HG02884 (cell line): ENCODE measurements around the gene COL19A1.
A peak's percentile ranks its signal among the peaks of the same experiment; 100 is the strongest.
"Not testable (repeated sequence)": the region's sequence is repeated elsewhere in the genome, so short reads cannot be mapped to it uniquely, and the experiment has no call there.

Source experiments
- ATAC-seq: cut with Tn5 transposase; IDR thresholded peaks from one replicate; pipeline ENCODE4 v1.9.1; 2021; ENCODE audit warnings: mild to moderate bottlenecking, moderate library complexity; ENCODE audit not compliant: unreplicated experiment

Gene COL19A1

DNA sequence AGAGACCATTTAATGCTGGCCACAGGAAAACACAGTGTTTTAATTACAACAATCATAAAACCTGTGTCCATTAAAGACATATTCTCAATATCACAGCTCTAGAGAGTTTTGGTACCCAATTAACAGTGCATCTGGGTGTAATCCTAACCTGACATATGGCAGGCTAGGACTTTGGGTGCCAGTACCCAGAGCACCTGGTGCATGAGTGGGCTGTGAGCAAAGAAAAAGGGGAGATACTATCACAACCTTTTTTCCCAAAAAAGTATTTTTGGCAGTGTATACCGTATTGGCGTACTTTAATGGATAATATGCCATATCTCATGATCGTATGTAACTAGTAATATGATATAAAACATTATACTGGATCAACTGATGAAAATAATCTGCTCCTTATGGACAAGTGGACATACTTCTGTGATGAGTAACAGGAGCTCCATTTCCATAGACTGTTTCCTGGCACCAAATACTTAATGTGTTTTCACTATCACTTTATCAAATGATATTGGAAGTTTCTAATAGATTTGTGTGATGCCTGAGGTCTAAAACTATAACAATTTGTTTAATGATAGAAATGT, 91.7 kb downstream of the COL19A1 start:
- ATAC-seq = no peak

DNA sequence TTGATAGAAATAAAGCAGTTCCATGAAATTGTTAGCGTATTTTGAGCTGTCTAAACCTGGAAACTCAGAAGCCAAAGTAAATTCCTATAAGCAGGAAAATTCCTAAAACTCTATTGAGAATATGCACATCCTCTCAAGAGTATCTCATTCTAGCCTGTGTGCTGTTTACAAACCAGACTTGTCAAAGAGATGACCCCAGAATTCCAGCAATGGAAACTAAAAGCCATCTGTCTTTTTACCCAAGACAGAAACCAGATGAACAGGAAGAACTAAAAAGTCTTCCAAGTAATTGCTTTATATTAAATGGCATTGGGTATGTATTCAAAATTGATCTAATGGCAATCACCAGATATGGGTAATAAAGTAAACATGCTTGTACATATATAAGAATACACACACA, 92.6 kb downstream of the COL19A1 start:
- no peak for ATAC-seq

DNA sequence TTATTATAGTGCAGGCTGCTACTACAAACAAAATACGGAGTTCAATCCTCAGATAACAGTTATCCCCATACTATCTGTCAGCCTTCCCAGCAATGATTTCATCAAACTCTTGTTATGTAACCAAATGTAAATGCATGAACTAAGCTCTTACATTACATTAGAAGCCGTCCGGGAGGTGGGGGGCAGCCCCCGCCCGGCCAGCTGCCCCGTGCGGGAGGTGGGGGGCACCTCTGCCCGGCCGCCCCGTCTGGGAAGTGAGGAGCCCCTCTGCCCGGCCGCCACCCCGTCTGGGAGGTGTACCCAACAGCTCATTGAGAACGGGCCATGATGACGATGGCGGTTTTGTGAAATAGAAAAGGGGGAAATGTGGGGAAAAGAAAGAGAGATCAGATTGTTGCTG, 99.6 kb downstream of the COL19A1 start:
- ATAC-seq = not testable (repeated sequence)

DNA sequence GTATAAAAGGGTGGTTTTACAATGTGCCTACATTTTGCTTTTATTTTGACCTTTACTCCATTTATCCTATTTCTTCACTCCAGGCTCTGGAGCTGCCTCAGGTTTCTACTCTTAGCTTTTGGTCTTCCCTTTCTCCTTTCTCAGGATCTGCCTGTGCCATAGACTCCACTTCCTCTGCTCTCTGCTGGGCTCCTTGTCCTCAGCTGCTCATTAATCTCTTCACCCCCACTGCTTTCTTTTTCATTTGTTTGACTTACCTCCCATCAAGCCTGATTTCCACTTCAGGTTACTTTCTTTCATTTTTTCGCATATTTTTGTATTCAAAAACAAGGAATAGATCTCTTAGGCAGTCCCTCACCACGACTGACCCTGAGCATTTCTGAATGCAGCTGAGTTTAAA, 106.8 kb downstream of the COL19A1 start:
- no peak for ATAC-seq

DNA sequence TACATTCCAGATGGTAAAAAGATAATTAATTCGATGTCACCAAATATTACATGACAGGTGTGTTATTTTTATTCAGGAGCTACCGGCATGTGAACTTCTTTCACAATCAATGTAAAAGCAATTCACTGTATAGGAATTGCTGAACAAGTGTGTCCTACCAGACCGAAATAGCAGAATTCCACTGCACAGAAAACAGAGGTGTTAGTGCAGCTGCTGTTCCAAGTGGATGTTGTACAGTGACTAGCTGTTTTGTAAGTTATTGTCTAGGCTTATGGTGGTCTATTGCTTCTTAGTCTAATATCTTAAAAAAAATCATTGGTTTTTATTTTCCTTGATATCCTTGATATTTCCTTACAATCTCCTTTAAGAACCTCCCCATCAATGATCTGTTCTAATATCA, 107.4 kb downstream of the COL19A1 start:
- ATAC-seq = no peak

DNA sequence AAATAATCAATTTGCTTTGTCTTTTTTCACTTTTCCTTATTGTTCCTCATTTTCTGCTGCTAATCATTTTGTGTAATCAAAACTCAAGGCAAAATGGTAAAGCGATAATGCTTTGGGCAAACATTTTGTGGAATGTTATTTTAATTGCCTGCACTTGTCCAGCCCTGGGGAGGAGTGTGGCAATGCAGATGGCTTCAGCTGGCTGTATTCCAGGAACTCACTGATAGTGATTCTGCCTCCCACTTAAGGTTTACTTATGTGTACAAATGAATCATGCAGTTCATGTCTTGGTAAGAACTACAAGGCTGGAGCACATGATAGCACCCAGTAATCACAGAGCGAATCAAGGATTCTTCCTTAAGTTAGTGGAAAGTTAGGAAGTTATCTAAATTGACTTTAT, 107.8 kb downstream of the COL19A1 start:
- no peak for ATAC-seq

DNA sequence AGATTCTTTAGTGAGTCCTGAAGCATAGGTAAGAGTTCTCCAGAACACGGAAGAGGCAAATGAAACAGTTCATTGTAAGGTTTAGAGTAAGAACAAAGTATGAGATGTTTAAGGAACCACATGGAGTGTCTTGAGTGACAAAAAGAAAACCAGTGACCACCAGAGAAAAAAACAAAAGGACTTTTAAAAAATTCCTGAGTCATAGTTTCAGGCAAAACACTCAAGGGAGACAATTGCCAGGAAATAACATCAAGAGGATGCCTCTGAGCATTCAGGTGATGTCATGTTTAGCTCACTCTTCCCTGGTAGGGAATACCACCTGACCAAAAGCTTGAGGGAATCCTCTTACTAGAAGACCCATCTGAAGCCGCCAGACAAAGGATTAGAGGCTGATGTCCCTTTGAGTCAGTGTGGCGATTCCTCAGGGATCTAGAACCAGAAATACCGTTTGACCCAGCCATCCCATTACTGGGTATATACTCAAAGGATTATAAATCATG, 110.3 kb downstream of the COL19A1 start:
- no peak for ATAC-seq

DNA sequence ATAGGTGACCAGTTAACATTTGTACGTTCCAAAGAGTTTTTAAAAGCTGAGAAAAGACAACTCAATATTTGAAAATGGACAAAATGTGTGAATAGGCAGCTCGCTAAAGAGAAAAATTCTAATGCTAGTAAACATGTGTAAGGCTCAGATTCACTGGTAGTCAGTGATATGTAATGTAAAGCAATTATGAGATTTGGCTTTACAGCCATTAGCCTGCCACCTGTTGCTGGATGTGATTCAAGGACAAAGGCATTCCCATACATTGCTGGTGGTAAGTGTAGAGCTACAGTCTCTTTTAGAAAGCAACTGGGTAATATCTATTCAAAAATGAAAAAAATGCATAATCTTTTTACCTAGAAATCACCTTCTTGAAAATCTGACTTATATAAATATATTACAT, 114.3 kb downstream of the COL19A1 start:
- ATAC-seq = no peak

DNA sequence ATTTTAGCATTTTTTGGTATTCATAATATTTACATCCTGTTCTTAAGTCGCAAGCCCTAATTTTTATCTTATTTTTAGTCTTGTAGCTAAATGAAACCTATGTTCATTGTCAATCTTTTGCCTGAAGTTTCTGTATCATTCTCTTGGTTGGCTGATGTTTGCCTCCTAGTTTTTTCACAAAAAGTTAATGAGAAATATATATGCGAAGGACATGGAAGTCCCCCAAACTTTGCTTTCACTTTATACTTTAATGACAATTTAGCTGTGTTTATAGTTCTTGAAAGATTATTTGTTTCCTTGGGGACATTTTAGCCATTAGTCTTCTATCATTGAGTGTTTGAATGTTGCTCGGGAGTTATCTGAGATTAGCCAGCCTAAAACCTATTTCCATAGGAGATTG, 118.2 kb downstream of the COL19A1 start:
- no peak for ATAC-seq

DNA sequence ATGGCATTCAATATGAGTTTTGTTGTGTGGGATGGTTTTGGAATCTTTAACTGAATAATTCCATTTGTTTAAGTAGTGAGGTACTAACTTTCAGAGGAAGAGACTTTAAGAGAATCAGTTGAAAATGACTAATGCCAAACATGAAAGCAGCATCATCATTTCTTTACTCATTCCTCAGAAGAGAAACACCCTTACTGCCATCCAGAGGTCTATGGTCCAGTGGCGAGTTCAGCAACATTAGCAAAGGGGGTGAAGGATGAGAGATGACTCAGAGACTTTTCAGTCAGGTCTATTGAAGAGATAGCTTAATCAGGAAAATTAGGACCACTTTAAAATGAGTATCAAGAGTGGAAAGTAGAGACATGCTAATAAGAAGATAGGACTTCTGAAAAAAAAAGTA, 118.8 kb downstream of the COL19A1 start:
- ATAC-seq = peak; percentile 47

DNA sequence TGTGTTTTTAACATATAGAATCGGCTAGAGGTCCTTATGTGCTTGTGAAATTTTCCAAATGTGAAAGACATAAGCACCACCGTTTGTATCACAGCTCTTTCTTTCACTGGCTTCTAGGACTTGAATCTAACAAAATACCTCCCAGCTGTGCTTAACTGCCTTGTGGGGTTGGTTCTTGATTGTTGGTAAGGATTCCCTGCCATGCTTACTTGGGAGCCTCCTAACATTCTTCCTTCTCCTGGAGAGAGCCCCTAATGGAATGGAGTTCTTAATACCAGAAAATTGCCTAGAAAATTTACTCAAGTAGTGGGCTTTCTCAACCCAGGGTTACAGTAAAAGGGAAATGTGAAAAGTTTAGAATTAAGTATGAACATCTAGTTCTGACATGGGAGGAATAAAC, 121.2 kb downstream of the COL19A1 start:
- no peak for ATAC-seq

DNA sequence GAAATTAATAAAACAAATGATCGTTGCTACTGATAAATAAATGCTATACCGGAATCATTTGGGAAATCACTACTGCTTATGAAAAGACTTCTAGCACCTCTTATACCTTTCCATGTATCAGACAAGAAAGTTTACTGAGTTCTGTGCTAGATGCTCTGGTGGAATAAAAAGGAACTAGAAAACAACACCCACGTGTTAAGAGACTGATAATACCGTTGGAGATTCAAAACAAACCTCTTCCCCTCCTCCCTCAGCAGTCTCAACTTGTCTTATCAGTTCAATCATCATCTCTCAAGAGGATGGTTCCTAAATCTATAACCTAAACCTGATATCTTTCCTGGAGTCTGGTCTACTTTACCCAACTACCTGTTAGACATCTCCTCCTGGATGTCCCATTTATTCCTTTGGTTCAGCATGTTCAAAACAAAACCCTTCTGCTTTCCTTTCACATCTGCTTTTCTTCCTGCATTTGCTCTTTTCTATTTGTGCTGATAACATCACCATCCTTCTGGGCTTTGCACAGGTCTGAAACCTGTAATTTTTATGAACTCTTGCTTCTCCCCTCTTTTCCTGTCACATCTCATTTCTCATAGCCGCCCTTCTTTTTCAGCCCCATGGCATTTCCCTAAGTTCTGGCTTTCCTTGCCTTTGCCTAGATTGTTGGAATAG, 122.2 kb downstream of the COL19A1 start:
- peak; percentile 76 for ATAC-seq

DNA sequence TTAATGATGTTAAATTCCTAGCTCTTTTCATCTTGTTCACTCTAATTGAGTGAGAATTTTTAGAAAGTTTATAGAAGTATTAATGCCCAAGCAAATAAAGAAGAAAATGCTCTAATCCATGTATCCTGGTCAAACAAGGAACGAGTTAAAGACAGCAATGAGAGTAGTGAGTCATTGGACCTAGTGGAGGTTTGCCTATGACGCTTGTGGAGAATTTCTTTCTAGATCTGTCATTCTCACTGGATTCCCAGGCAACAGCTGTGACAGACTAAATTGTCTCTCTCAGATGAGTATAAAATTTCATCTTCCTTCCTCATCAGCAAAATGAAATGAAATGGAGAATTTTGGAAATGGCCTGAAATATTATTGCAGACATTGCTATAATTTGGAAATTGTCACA, 127.9 kb downstream of the COL19A1 start:
- no peak for ATAC-seq

DNA sequence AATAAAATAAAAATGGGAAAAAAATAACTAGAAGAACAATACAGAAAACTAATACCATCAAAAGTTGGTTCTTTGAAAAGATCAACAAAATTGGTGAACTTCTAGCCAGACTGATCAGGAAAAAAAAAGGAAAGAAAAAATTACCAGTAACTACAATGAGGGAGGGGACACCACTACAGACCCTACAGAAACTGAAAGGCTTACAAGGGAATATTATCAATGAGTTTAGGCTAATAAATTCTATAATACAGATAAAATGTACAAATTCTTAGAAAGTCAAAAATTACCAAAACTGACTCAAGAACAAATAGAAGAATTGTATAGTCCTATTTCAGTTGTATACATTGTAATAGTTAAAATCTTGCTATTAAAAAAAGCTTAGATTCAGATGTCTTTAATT, 141.8 kb downstream of the COL19A1 start:
- no peak for ATAC-seq

DNA sequence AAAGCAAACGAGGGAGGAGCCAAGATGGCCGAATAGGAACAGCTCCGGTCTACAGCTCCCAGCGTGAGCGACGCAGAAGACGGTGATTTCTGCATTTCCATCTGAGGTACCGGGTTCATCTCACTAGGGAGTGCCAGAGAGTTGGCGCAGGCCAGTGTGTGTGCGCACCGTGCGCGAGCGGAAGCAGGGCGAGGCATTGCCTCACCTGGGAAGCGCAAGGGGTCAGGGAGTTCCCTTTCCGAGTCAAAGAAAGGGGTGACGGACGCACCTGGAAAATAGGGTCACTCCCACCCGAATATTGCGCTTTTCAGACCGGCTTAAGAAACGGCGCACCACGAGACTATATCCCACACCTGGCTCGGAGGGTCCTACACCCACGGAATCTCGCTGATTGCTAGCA, 144.0 kb downstream of the COL19A1 start:
- ATAC-seq = not testable (repeated sequence)

DNA sequence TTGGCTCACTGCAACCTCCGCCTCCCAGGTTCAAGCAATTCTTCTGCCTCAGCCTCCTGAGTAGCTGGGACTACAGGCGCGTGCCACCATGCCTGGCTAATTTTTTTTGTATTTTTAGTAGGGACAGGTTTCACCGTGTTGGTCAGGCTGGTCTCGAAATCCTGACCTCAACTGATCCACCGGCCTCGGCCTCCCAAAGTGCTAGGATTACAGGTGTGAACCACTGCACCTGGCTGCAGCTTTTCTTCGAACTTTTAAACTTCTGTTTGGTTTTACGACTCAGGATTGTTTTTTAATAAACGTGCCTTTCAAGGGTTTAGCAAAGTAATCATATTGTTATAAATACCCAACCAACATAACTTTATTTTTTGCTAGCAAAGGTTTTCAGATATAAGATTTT, 156.8 kb downstream of the COL19A1 start:
- not testable (repeated sequence) for ATAC-seq

DNA sequence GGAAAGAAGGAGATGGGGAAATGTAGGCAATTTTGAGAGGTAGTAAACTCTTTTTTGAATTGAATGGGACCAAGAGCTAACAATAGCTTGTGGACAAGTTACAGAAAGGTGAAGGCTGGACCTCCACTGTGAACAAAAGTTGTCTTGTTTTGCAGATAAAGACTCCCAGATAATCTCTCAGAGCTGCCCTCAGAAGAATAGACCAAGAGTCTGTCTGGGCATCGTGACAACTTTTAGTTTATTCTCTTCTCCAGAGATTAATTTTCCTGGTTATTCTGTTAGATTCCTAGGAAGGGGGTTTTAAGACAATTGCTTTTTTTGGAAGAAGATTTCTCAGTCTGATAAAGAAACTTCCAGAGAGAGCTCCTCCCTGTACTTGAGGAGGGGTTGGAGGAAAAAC, 161.9 kb downstream of the COL19A1 start:
- ATAC-seq = no peak

DNA sequence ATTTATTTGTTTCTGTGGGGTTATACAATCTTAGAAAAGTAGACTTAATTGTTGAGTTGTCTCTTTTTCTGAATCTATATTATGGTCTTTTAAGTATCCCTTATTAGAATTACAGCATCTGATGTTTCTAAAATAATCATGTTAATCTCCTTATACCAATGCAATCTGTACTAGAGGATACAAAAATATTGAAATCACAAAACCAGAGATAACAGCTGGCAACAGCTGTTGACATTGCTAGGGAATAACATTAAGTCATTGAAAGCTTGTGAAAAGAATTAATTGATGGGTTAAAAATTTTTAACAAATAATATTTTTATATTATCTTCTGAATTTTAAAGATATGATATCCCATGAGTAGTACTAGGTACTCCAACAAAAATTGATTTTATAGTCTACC, 162.6 kb downstream of the COL19A1 start:
- no peak for ATAC-seq

DNA sequence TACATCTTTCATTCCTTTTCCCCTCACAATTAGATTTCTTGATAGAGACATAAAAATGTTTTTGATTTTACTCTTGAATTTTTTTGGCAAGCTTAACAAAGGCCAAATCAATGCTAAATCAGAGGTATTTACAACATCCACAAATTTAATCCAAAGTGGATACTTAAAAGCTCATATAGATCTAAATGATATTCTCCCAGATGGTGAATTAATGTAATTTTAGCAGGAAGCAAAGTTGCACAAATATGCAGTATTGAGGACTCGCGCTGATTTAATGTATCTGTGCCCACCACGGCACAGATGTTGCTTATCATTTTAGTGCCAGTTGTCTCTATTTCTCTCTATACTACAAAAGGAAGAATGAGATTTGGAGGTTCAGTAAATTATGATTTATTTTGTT, 167.4 kb downstream of the COL19A1 start:
- ATAC-seq = no peak

DNA sequence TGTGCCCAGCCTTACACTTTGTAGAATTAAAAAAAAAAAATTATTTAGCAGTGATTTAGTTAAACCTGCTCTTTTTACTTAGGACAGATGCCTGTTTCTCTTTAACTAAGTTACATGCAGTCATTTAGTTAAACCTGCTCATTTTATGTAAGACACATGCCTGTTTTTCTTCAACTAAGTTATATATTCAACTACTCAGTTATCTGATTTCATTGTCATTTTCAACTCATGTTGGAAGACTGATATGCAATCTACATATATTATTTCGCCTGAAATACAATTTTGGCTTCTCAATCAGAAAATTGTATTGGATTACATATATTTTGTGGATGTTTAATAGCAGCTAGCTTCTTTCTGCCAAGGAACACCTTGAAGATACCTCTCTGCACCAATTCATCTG, 171.1 kb downstream of the COL19A1 start:
- no peak for ATAC-seq

DNA sequence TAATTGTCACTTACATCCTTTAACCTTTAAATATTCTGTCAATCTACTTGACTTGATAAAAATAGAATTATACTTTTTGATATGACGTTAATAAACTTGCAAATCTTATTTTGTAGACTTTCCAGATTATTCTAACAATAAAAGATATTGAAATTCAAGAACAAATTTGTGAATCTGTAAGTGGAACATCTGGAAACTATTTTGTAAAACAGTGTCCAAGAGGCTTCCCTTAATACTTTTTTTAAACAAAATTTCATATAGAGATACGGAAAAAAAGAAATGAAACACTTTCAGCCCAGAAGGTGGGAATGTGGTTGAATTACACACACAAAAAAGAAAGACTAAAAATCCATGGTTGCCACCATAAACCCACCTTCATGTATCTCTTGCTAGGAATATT, 174.4 kb downstream of the COL19A1 start:
- ATAC-seq = no peak

DNA sequence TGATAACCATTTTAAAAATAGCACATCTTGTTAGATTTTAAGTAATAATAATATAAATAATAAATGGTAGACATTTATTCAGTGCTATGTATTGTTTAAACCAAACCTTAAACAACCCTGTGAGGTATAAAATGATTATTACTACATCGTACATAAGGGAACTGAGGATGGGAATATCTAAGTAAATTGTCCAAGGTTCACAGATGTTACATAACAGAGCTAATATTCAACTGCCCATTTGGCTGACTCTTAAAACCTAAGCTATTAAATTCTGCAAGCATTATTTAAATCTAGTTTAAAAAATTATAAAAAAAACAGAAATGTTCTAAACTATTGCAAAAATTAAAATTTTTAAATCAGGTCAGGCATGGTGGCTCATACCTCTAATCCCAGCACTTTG, 175.1 kb downstream of the COL19A1 start:
- no peak for ATAC-seq

DNA sequence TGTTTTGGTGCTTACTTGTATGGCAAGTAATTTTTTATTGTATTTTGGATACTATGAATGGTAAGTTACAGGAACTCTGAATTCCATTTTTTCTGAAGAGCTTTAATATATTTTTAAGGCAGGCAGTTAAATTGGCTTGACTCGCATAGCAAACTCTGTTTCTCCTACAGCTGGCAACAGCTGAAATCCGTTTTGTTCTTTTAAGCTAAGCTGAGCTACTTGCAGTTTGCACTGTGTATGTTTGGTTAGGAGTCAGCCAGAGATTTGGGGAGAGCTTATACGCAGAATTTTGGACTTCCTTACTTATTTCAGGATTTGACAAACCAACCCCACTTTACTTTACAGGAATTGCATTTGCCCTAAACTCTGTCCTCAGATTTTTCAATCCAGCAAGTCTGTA, 179.1 kb downstream of the COL19A1 start:
- no peak for ATAC-seq
